ENCODE measurements around the gene PDXK.

DNA sequence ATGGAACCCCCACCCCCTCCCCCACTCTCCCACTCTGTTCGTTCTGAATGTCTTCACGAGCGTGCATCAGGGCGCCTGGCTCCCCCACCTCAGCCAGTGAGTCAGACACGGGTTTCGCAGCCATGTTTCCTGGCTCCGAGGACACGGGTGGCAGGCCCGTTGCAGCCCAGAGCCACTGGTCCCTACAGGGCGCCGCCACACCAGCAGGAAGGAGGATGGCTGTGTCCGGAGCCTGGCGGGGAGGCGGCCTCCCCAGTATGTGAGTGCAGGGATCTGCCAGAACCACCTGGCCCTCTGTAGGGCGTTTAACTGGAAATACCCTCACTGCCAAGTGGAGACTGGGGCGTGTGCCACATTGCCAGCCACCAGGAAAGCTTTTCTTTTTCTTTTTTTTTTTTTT is 38.7 kb downstream of the PDXK start:
- TF ChIP-seq, protein P1, sequence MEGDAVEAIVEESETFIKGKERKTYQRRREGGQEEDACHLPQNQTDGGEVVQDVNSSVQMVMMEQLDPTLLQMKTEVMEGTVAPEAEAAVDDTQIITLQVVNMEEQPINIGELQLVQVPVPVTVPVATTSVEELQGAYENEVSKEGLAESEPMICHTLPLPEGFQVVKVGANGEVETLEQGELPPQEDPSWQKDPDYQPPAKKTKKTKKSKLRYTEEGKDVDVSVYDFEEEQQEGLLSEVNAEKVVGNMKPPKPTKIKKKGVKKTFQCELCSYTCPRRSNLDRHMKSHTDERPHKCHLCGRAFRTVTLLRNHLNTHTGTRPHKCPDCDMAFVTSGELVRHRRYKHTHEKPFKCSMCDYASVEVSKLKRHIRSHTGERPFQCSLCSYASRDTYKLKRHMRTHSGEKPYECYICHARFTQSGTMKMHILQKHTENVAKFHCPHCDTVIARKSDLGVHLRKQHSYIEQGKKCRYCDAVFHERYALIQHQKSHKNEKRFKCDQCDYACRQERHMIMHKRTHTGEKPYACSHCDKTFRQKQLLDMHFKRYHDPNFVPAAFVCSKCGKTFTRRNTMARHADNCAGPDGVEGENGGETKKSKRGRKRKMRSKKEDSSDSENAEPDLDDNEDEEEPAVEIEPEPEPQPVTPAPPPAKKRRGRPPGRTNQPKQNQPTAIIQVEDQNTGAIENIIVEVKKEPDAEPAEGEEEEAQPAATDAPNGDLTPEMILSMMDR (IDR thresholded peaks at IDR 0.05) = peak in 1 of 6 experiments; percentile 6
- TF ChIP-seq POLR2A (IDR thresholded peaks at IDR 0.05) = no peak
